Fibroblast of villous mesenchyme (primary cell): Measurements from ENCODE around the gene PFAS. TPM values are rescaled to one million over a fixed set of nuclear protein-coding genes. Genes with fewer than 3 reads are reported as not detected.

ENCODE experiments used
- DNase-seq: peaks from one replicate; pipeline ENCODE4 v3.0.0-alpha.2; 2010; ENCODE audit warnings: low read depth
- H3K4me3 ChIP-seq: 2 replicates; pipeline ENCODE4 v1.5.1; 2011; ENCODE audit warnings: low read depth, mild to moderate bottlenecking, low read length
- CTCF ChIP-seq: IDR thresholded peaks from 2 replicates; pipeline ENCODE4 v1.5.1; 2012; ENCODE audit warnings: low read depth, mild to moderate bottlenecking, low read length; ENCODE audit not compliant: insufficient read depth
- total RNA-seq: library from RNA; depleted of rRNA; stranded (reverse); fragments of >200 nt; gene quantifications from 2 replicates; pipeline ENCODE4 v1.2.3, GENCODE V29; 2012

The PFAS gene
- total RNA-seq, 1 donor, result 41.9 TPM

- DNase-seq, result no peak
- no peak for TF ChIP-seq CTCF
- no peak overlapping the region for H3K4me3 ChIP-seq
Measured at GRCh38 chr17:8290043-8290442, 41.0 kb downstream of the PFAS start.

- no peak for DNase-seq
- TF ChIP-seq CTCF, result no peak
- no peak overlapping the region for H3K4me3 ChIP-seq
Measured at GRCh38 chr17:8292639-8293395, 43.7 kb downstream of the PFAS start.

- DNase-seq, result no peak
- TF ChIP-seq CTCF, result no peak
- no peak overlapping the region for H3K4me3 ChIP-seq
Measured at GRCh38 chr17:8294361-8294760, 45.3 kb downstream of the PFAS start.

- H3K4me3 ChIP-seq, result peak overlapping the region; percentile 71
- no peak for TF ChIP-seq CTCF
- DNase-seq, result no peak
Measured at GRCh38 chr17:8294814-8295316, 45.8 kb downstream of the PFAS start.

- DNase-seq, result no peak
- TF ChIP-seq CTCF, result no peak
- H3K4me3 ChIP-seq, result no peak overlapping the region
Measured at GRCh38 chr17:8300226-8300625, 51.1 kb downstream of the PFAS start.

GRCh38 chr17:8300627-8301242, 51.6 kb downstream of the PFAS start:
- peak; percentile 74 for DNase-seq

More at GRCh38 chr17:8300627-8301242, 51.6 kb downstream of the PFAS start:
- H3K4me3 ChIP-seq, result no peak overlapping the region
- TF ChIP-seq CTCF, result peak; percentile 92
